Spleen (tissue), 7 donors: ENCODE measurements around the gene PDIA6.

Source experiments
- CTCF ChIP-seq, 11 experiments: fragments of 200-600 bp in 7 of 11; fragments of 450-650 bp in 4 of 11; sonication (generic) in 4 of 11; IDR thresholded peaks in 8 of 11; conservative IDR thresholded peaks in 3 of 11; 1 replicate in 7 of 11; 2 replicates in 4 of 11; pipeline versions ENCODE4 v1.4.0 to v1.8.0; 2016 to 2021; ENCODE audit warnings: antibody characterized with exemption in 11 of 11, inconsistent platforms in 4 of 11, mild to moderate bottlenecking in 1 of 11
- POLR2A ChIP-seq, 3 donors: fragments of 450-650 bp; IDR thresholded peaks; one replicate each; pipeline ENCODE4 v1.5.1; 2017; ENCODE audit warnings: antibody characterized with exemption in 3 of 3, mild to moderate bottlenecking in 1 of 3
- POLR2AphosphoS5 ChIP-seq, 3 donors: sonication (generic); formaldehyde crosslinking; IDR thresholded peaks; one replicate each; pipeline ENCODE4 v1.5.1; 2017; ENCODE audit warnings: antibody characterized with exemption in 3 of 3
- donor health status: DM: no; HTN: no; CAD: no; lungs with moderate emphysema.
- donor health status: DM: no; HTN: no; CAD: no.
- donor health status: DM: no; HTN: no; CAD: no.

GRCh38 chr2:10796703-10797102 lies 15.9 kb downstream of the PDIA6 start:
- TF ChIP-seq CTCF (IDR thresholded peaks at IDR 0.05 in 8 of 11, conservative IDR thresholded peaks at IDR 0.05 in 3 of 11) (no peak), POLR2A (IDR thresholded peaks at IDR 0.05) (no peak), POLR2AphosphoS5 (IDR thresholded peaks at IDR 0.05) (no peak)
